Measurements from ENCODE around the gene DHX57.
"Not testable (repeated sequence)": the region's sequence is repeated elsewhere in the genome, so short reads cannot be mapped to it uniquely, and the experiment has no call there.

The DHX57 gene

DNA sequence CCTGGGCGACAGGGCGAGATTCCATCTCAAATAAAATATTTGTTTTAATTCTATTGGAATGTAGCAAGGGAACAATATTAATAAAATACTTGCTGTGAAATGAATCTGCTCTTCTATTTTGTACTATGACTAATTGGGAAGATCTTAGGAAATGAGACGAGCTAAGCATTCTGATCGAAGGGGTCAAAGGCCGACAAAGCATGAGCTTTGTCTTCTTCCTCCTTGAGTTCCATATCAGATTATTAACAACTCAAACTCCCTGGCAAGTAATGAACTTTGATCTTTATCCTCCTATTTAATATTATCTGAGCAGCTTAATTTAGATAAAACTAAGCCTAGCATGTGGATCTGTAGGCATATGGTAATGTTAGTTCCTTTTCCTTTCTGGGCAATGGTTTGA is 82.2 kb downstream of the DHX57 start:
- no peak for DNase-seq

DNA sequence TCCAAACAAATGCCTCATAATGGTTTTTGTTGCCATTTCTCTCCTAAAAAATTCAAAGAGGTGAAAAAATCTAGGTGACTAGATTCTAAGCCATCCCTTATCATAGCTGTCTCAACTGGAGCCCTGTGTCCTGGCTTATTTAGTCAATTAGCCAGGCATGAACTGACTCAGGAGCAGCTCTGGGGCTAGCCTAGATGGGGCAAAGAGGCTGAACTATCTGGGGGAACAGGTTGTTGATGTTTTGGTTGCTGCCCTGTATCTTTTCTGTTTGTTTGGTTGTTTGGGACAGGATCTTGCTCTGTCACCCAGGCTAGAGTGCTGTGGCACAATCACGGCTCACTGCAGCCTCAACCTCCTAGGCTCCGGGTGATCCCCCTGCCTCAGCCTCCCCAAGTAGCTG is 83.0 kb downstream of the DHX57 start:
- no peak for DNase-seq

DNA sequence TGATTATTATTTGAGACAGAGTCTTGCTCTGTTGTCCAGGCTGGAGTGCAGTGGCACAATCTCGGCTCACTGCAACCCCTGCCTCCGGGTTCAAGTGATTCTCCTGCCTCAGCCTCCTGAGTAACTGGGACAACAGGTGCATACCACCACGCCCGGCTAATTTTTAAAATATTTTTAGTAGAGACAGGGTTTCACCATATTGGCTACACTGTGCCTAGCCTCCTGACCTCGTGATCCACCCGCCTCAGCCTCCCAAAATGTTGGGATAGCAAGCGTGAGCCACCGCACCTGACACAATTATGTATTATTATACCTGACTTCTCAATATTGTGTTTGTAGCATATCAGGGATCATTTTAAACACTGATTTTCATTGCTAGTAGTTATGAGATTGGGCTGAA is 83.4 kb downstream of the DHX57 start:
- DNase-seq = not testable (repeated sequence)

DNA sequence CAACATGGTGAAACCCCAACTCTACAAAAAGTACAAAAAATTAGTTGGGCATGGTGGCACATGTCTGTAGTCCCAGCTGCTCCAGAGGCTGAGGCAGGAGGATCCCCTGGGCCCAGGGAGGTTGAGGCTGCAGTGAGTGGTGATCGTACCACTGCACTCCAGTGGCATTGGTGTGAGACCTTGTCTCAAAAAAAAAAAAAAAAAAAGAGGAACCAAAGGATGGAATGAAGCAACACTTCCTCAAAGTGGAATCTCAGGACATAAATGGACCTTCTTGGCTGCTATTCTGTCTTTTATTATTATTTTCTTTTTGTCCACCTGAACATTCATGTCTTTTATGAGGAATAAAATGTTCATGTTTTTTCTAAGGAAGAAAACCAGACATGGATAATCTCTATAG is 84.0 kb downstream of the DHX57 start:
- no peak for DNase-seq

DNA sequence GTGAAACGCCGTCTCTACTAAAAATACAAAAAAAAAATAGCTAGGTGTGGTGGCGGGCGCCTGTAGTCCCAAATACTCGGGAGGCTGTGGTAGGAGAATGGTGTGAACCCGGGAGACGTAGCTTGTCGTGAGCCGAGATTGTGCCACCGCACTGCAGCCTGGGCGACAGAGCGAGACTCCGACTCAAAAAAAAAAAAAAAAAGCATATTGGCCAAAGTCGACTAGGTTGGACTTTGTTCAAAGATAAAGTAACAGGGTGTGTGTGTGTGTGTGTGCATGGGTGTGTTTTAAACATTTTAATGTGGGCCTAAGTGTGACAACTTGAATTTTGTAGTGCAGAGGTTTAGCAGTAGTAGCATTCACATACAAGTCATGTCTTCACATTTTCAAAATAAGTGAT is 86.0 kb downstream of the DHX57 start:
- DNase-seq = no peak

DNA sequence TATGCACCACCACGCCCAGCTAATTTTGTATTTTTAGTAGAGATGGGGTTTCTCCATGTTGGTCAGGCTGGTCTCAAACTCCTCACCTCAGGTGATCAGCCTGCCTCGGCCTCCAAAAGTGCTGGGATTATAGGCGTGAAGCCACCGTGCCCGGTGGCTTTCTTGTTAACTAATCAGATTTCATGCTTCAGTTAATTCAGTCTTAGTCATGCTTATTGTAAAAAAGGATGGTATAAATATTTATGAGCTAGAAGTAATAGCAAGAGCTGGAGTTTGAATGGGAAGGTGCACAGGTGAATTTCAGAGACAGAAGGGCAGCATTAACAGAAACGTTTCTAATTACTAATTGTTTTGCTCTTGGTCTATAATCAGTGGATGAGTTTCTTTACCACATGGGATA is 87.4 kb downstream of the DHX57 start:
- no peak for DNase-seq

DNA sequence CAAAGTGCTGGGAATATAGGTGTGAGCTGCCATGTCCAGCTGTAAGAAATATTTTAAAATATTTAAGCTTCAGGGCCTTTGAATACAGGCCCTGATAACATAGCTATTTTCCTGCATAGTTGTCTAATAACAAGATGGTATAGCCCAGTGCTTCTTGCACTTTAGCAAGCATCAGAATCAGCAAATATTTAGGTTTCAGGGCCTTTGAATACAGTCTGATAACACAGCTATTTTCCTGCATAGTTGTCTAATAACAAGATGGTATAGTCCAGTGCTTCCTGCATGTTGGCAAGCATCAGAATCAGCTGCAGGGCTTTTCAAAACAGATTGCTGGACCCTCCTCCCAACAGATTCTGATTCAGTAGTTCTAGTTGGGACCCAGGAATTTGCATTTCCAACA is 92.1 kb downstream of the DHX57 start:
- DNase-seq = no peak

DNA sequence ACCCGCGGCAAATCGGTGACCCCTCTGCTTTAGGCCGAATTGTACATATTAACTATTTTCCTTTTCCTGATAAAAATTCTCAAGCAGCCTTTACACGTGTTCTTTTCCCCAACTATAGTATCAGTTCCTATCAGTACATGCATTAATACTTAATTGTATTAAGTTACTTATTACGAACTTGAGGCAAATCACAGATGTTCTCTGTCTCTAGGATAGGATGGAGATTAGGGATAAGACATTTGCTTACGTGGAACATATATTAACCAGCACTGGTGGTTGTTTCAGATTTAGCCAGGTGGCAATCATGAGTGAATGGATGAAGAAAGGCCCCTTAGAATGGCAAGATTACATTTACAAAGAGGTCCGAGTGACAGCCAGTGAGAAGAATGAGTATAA is 97.0 kb downstream of the DHX57 start:
- no peak for DNase-seq

DNA sequence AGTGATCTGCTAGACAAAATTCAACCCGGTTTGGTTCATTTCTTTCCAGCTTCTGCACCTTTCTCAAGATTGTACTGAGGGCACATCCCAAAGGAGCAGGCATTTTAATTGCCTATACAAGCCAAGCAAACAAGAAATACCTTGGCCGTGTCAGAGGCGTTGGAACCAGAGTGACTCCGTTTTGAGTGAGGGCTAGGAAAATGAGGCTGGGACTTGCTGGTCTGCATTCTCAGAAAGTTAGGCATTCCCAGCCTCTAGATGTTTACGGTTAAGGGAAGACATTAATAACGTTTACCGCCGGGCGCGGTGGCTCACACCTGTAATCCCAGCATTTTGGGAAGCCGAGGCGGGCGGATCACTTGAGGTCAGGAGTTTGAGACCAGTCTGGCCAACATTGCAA is 99.2 kb downstream of the DHX57 start:
- DNase-seq = no peak

DNA sequence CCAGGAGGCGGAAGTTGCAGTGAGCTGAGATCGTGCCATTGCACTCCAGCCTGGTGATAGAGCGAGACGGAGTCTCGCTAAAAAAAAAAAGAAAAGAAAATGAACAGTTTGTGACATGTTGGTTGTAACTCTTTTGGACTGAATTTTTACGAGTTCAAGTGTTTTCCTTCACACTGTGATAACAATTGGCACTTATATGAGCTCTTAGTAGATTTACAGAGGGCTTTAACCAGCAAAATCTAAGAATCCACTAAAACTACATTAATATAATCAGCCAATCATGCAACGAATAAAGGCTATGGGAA is 99.9 kb downstream of the DHX57 start:
- DNase-seq = no peak

DNA sequence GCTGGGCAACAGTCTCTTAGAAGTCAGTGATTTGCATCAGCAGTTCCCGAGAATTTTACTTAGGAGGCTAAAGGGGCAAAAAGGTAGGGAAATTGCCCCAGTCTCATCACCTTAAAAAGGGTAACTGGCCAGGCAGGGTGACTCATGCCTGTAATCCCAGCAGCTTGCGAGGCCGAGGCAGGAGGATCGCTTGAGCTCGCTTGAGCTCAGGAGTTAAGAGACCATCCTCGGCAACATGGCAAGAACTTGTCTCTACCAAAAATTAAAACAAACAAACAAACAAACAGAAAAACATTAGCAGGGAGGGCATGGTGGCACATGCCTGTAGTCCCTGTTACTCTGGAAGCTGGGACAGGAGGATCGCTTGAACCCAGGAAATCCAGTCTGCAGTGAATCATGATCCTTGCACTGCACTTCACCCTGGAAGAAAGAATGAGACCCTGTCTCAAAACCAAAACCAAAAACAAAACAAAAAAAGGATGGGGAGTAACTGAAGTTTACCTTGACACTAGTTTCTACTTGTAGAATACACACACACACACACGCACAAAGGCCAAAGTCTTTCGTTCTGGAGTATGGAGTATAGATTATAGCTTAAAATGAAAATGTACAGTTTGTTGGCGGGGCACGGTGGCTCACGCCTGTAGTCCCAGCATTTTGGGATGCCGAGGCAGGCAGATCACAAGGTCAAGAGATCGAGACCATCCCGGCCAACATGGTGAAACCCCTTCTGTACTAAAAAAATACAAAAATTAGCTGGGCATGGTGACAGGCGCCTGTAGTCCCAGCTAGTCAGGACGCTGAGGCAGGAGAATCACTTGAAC is 100.4 kb downstream of the DHX57 start:
- DNase-seq = no peak

DNA sequence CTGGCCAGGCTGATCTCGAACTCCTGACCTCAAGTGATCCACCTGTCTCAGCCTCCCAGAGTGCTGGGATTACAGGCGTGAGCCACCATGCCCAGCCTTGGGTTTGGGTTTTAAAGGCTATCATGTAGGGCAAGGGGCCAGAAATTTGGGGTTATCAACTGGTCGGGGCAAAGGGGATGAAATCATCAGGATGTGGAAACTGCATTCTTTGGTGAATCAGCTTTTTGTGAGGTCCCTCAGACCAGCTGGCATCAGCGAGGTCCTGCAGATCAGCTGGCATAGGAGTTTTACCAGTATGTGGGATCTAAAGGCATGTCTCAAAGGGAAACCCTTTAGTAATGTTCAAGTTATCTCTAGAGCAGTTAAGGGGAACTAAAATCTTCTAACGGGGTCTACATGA is 104.1 kb downstream of the DHX57 start:
- DNase-seq = no peak

DNA sequence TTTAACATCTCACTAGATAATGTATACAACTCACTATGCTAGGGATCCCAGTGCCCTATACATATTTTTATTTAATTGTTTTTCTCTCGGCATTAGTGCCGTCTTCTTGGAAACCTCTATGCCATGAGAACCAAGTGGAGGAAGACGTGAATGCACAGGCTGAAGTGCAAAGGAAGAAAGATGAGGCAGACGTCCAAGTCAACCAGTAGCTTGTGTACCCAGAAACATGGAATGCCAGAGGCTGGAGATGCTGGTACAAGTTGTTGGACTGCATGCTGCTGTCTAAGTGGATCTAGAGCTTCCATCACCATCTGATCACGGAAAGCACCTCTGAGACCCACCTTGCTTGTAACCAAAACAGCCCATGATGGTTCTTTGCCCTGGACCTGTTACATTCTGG is 110.2 kb downstream of the DHX57 start:
- DNase-seq = no peak

DNA sequence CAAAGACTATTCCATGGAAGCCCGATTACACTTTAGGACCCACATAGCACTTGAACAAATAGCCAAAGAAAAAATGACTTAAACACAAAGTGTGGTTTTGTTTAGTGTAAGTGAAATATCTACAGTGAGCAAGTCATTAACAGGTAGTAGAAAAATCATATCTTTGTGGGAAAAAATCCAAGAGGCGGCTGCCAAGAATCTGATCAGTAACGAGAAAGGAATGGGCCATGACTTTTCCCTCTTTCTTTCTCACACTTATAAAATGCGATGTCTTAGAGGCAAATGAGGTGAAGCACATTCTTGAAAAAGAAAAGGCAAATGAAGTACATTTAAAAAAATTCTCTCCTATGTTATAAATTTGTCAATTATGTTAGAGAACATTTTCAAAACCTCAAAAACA is 110.6 kb downstream of the DHX57 start:
- DNase-seq = no peak

DNA sequence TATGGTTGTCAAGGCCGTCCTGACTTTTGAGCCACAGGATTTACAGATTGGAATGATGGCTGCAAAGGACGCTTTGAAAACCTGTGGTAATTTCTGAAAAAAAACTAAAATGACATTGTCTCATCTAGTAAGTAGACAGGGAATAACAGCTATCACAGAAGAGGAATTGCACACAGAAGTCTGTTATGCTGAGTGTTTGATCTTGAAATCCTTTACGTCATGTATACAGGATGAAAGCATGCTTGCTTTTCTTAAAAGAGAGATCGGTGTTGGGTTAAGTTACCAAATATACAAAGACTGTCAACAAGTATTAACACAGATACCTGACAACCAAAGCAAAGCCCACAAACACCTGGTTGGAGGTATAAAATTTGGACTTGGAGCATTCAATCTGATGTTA is 112.0 kb downstream of the DHX57 start:
- no peak for DNase-seq

DNA sequence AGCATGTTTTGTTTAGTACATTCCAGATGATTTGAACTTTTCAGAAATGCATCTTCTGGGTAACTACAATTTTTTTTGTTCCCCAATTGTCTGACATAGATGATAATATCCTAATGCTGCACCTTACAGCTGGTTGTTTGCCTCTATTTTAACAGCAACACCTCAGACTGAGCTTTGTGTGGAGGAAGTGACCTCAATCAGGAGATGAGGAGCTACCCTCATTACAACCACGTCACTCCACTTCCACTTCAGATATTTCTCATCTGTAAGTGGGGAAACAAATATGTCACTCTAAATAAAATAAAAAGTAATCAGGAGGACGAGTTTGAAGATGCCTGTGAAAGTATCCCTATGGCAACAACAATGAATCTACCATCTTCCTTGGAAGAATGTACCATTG is 112.5 kb downstream of the DHX57 start:
- no peak for DNase-seq

DNA sequence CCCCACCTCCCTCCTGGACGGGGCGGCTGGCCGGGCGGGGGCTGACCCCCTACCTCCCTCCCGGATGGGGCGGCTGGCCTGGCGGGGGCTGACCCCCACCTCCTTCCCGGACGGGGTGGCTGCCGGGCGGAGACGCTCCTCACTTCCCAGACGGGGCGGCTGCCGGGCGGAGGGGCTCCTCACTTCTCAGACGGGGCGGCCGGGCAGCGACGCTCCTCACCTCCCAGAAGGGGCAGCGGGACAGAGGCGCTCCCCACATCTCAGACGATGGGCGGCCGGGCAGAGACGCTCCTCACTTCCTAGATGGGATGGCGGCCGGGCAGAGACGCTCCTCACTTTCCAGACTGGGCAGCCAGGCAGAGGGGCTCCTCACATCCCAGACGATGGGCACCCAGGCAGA is 119.8 kb downstream of the DHX57 start:
- not testable (repeated sequence) for DNase-seq

DNA sequence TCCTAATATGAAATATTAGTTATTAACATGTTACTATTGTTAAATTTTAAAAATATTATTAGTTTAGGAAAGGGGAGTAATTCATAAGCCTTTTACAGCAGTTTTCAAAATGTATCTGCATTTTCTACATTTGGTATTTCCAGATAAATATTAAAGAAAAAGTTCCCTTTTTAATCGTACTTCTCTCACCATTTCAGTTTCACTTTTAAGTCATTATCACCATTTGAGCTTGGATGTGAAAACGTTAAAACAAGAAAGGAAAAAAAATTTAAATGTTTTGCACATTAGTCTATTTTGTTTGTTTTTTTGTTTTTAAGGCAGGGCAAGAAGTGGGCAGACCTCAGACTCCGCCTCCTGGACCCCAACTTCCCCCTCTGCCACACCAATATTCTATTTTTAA is 121.2 kb downstream of the DHX57 start:
- no peak for DNase-seq

DNA sequence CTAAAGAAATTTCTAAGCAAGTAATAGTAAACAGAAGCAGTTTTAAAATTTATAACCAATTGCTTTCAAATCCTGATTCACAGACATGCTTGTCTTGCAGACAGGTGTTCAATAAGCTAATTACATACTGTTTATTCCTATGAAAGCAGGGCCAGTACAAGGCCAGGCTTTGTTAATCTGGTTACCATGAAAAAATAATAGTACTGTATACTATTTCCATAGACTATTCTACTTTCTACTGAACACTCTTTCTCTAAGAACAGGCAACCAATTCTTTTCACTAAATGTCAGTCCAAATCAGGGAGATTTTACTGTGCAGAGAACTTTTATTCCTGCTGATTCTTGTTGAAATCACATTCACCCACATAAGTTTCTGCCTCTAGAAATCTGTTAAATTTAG is 121.7 kb downstream of the DHX57 start:
- DNase-seq = no peak

DNA sequence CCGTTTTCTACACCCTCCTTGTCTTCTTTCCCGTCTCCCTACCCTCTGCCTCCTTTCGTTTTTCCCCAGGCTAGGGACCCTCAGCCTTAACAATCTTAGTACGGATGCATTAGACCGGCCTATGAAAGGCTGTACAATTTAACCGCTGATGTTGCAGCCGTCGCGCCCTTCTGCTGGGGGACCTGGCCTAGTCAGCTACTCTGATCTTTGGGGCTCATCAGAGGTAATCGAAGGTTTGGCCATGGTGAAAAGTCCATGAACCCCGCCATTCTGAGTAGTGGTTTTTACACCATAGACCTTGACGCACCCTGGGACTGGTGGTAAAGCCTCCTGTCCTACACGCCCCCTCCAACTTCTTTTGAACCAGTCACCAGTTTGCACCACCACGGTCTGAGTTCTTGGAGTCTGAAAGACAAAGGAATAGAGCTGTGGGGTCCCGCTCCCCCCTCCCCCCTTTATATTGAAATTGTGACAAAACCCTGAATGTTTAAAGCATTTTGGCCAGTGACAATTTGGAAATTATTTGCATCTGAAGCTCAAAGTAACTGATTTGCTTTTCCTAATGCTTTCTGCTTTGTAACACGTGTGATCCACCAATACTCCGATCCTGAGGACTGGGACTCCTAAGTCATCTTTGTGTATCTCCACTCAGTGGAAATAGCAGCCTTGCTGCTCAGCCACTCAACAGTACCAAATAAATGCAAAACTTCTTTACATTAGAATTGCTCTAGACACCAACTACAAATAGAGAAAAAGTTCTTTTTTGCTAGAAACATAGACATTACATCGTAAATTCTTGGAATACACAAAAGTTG is 123.9 kb downstream of the DHX57 start:
- DNase-seq = peak; percentile 46

DNA sequence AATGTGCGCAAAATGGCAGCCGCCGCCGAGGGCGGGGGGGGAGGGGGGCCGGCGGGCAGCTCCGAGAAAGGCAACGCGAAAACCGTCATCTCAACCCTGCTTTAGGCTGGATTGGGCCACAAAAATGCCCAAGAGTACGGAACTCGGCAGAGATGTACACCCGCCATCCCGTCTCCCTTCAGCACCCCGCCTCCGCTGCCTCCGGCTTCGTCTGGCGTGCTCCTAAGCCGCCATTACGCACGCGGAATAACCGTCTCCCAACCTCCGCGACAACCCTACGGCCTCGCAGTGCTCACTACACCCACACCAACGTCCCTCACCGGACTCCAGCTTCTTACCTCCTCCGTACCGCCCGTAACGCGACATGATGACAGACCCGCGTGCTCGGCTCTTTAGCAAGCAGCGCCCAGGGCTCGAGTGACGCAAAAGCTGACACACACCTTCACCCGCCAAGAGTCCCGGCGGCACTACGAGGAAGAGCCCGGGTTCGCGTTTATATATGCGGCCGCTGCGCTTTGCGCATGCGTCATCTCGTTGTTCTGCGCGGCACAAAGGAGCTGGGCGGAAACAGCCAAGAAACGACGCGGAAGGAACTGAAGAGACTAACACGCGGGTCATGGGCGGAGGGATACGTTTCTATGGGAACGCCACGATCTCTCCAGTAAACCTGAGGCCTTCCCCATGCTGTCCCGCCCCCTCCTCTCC is 124.7 kb downstream of the DHX57 start, which contains the start of gene SRSF7:
Gene SRSF7 (minus strand): TSS at position 471 of the 705 bp plus-strand sequence. CDS start 105 bp downstream, at position 366.
- peak; percentile 98 for DNase-seq

DNA sequence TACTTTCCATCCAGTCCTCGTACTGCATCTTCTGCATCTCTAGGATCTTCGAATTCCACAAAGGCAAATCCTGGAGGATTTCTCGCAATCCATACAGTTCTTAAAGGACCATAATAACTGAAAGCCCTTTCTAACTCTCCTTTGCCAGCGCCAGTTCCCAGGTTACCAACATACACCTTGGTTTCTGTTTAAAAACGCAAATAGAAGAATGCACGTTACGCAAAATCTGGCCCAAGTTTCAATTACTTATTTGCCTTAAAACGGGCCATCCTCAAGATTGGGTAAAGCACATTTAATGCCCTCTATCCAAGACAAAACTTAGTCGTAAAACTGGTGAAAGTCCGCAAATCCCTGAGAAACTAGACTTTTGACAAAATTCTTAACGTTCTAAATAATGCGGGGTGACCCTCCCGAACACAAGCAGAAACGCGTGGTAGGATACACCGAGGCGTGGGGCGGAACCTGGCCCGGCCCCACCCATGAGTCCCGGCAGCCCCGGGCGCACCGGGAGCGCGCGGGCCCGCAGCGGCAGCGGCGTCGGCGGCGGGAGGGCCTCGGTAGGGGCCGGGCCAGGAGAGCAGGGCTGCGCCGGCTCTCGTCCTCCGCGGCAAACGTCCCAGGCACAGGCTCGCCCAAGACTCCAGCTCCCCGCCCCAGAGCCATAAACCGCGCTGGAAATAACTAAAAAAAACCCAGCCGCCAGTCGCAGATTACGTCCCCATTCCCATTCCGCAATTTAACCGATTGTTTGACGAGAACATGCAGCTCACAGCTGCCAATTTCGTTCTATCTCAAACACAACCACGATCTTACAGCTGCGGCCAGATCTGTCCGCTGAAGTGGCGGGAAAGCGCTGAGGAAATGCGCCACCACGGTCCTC is 125.5 kb downstream of the DHX57 start:
- peak; percentile 52 for DNase-seq
